SK-N-SH (cell line): ENCODE data around the gene ZNF25. TPM values are rescaled to one million over a fixed set of nuclear protein-coding genes. Genes with fewer than 3 reads are reported as not detected.

ENCODE experiments used
- CTCF ChIA-PET: fragments of 300-600, 350-600 bp; formaldehyde crosslinking; extraction: SDS; loops from one replicate; lab custom pipeline; 2021; lab: Yijun Ruan, JAX
- POLR2A ChIA-PET: fragments of 350-600 bp; sonication (Branson Sonifier 250); formaldehyde crosslinking; extraction: SDS; loops from one replicate; lab custom pipeline; 2020; ENCODE audit warnings: antibody characterized with exemption, inconsistent platforms; lab: Yijun Ruan, JAX
- DNase-seq: peaks from one replicate; pipeline ENCODE4 v3.0.0; 2012
- H2AFZ ChIP-seq: fragments of 200-600 bp; sonication (generic); 2 replicates; pipeline ENCODE4 v1.8.1; 2016; ENCODE audit warnings: antibody characterized with exemption, mild to moderate bottlenecking, low read depth
- H3F3A ChIP-seq: fragments of 200-600 bp; sonication (generic); replicated peaks from 2 replicates; pipeline ENCODE3; 2016; ENCODE audit warnings: antibody characterized with exemption, mild to moderate bottlenecking; ENCODE audit not compliant: insufficient read depth
- H3K27ac ChIP-seq, 2 experiments: fragments of 200-500 bp in 1 of 2; fragments of 200-600 bp in 1 of 2; sonication (Bioruptor generic) in 1 of 2; sonication (generic), shearing (Covaris generic) in 1 of 2; 2 replicates each; pipeline versions ENCODE4 v1.5.1 to v1.6.1; 2014 to 2016; ENCODE audit warnings: low read depth in 2 of 2, inconsistent platforms in 1 of 2, low read length in 1 of 2, mild to moderate bottlenecking in 1 of 2, mixed read lengths in 1 of 2
- H3K27me3 ChIP-seq: fragments of 200-600 bp; sonication (generic), shearing (Covaris generic); 2 replicates; pipeline ENCODE4 v1.6.1; 2016; ENCODE audit warnings: mixed run types; ENCODE audit not compliant: insufficient read depth
- H3K36me3 ChIP-seq, 2 experiments: fragments of 200-500 bp in 1 of 2; fragments of 200-600 bp in 1 of 2; sonication (Bioruptor generic) in 1 of 2; sonication (generic) in 1 of 2; replicated peaks in 1 of 2; 2 replicates each; pipeline versions ENCODE3 to v1.5.1; 2014 to 2016; ENCODE audit warnings: low read length in 1 of 2, mild to moderate bottlenecking in 1 of 2; ENCODE audit not compliant: insufficient read depth in 2 of 2, control insufficient read depth in 1 of 2
- H3K4me1 ChIP-seq, 2 experiments: fragments of 200-500 bp in 1 of 2; fragments of 200-600 bp in 1 of 2; sonication (Bioruptor generic) in 1 of 2; sonication (generic), shearing (Covaris generic) in 1 of 2; 2 replicates each; pipeline versions ENCODE4 v1.5.1 to v1.6.1; 2014 to 2016; ENCODE audit warnings: low read depth in 1 of 2, low read length in 1 of 2, mixed run types in 1 of 2; ENCODE audit not compliant: insufficient read depth in 2 of 2, control insufficient read depth in 1 of 2
- H3K4me2 ChIP-seq: fragments of 200-600 bp; sonication (generic), shearing (Covaris generic); 2 replicates; pipeline ENCODE4 v1.6.1; 2017; ENCODE audit warnings: mixed run types
- H3K4me3 ChIP-seq, 2 experiments: fragments of 200-500 bp in 1 of 2; fragments of 200-600 bp in 1 of 2; sonication (Bioruptor generic) in 1 of 2; sonication (generic), shearing (Covaris generic) in 1 of 2; 2 replicates each; pipeline versions ENCODE4 v1.5.1 to v1.8.1; 2014 to 2016; ENCODE audit warnings: low read depth in 2 of 2, inconsistent platforms in 1 of 2, low read length in 1 of 2, mild to moderate bottlenecking in 1 of 2, mixed read lengths in 1 of 2, moderate library complexity in 1 of 2
- H3K79me2 ChIP-seq: fragments of 200-600 bp; sonication (generic); 2 replicates; pipeline ENCODE4 v1.8.1; 2017; ENCODE audit warnings: mild to moderate bottlenecking; ENCODE audit not compliant: insufficient read depth
- H3K9ac ChIP-seq: fragments of 200-600 bp; sonication (generic); 2 replicates; pipeline ENCODE4 v1.6.1; 2017; ENCODE audit warnings: mixed run types
- H3K9me2 ChIP-seq: fragments of 200-600 bp; sonication (generic); 2 replicates; pipeline ENCODE4 v1.6.1; 2017; ENCODE audit warnings: mixed run types
- H3K9me3 ChIP-seq: fragments of 200-600 bp; sonication (generic); 2 replicates; pipeline ENCODE4 v1.6.1; 2017; ENCODE audit warnings: mixed run types, mild to moderate bottlenecking, moderate library complexity
- H4K20me1 ChIP-seq: fragments of 200-600 bp; sonication (generic); 2 replicates; pipeline ENCODE4 v1.6.1; 2017; ENCODE audit warnings: mild to moderate bottlenecking, mixed run types; ENCODE audit not compliant: insufficient read depth
- ELF1 ChIP-seq: IDR thresholded peaks from 2 replicates; pipeline ENCODE4 v1.4.0; 2012
- EP300 ChIP-seq, 2 experiments: IDR thresholded peaks; 2 replicates each; pipeline versions ENCODE4 v1.4.0 to v1.6.1; 2012; ENCODE audit warnings: borderline replicate concordance in 1 of 2, low read depth in 1 of 2, low read length in 1 of 2
- FOXM1 ChIP-seq: IDR thresholded peaks from 2 replicates; pipeline ENCODE4 v1.4.0; 2012; ENCODE audit warnings: low read depth, mild to moderate bottlenecking
- GABPA ChIP-seq: IDR thresholded peaks from 2 replicates; pipeline ENCODE4 v1.4.0; 2012; ENCODE audit warnings: low read depth, mild to moderate bottlenecking
- MXI1 ChIP-seq: IDR thresholded peaks from 2 replicates; pipeline ENCODE4 v1.6.1; 2012; ENCODE audit warnings: mild to moderate bottlenecking, low read depth, low read length, improper control_type of control experiment
- POLR2AphosphoS5 ChIP-seq: IDR thresholded peaks from 2 replicates; pipeline ENCODE4 v1.6.1; 2012; ENCODE audit warnings: low read depth, low read length
- RAD21 ChIP-seq: IDR thresholded peaks from 2 replicates; pipeline ENCODE4 v1.6.1; 2012; ENCODE audit warnings: mild to moderate bottlenecking, low read length
- REST ChIP-seq: IDR thresholded peaks from 2 replicates; pipeline ENCODE4 v1.6.1; 2012; ENCODE audit warnings: mild to moderate bottlenecking, low read depth, low read length, moderate library complexity
- RFX5 ChIP-seq: IDR thresholded peaks from 2 replicates; pipeline ENCODE4 v1.6.1; 2012; ENCODE audit warnings: mild to moderate bottlenecking, improper control_type of control experiment, low read length
- SIN3A ChIP-seq: IDR thresholded peaks from 2 replicates; pipeline ENCODE4 v1.6.1; 2012; ENCODE audit warnings: low read depth, mild to moderate bottlenecking, low read length, moderate library complexity, borderline replicate concordance
- TAF1 ChIP-seq: IDR thresholded peaks from 2 replicates; pipeline ENCODE4 v1.6.1; 2012; ENCODE audit warnings: low read depth, mild to moderate bottlenecking, low read length, moderate library complexity, borderline replicate concordance
- TEAD4 ChIP-seq: IDR thresholded peaks from 2 replicates; pipeline ENCODE4 v1.4.0; 2012; ENCODE audit warnings: mild to moderate bottlenecking, borderline replicate concordance; ENCODE audit not compliant: insufficient read depth
- YY1 ChIP-seq: IDR thresholded peaks from 2 replicates; pipeline ENCODE4 v1.4.0; 2012; ENCODE audit warnings: low read depth, mild to moderate bottlenecking
- ZBTB33 ChIP-seq: IDR thresholded peaks from 2 replicates; pipeline ENCODE4 v1.4.0; 2012; ENCODE audit warnings: low read depth, borderline replicate concordance
- WGBS: methylation state at CpG from one replicate; pipeline ENCODE4 v1.1.6; 2017; ENCODE audit warnings: low lambda C conversion rate; 5-methylcytosine and 5-hydroxymethylcytosine counted together
- polyA plus RNA-seq, 3 experiments: library from polyadenylated mRNA; depleted of rRNA; stranded (reverse); fragments of >200 nt; gene quantifications; 2 replicates each; pipeline ENCODE4 v1.2.3, GENCODE V29; 2012
- TF ChIP-seq, protein P1 (sequence below): IDR thresholded peaks from 2 replicates; pipeline ENCODE4 v1.4.0; 2012; ENCODE audit warnings: low read depth, borderline replicate concordance

Gene ZNF25
- polyA plus RNA-seq, 1 of the 3 experiments (the other 2 are of a cell fraction), result 3.6 TPM

DNA sequence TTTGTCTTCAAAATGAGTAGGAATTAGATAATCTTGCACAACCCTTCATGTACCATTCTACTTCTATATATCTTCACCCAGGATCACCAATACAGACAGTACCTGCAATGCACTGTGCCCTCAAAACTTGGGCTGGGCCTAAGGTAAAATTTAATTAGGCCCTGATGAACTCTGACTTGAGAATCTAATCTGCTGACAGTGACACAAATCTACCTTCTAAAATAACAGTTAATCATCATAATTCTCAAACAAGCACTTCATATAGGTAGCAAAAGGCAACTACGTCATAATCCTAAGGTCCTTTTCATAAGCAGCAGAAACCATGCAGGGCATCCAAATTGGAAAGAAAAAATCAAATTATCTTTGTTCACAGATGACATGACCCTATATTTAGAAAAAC is 4.1 kb downstream of the ZNF25 start:
- no peaks in the 10 kb centered on the region for H3K27me3 ChIP-seq
- H3K27ac ChIP-seq, result no peak overlapping the region
- H4K20me1 ChIP-seq, result no peaks in the 10 kb centered on the region
- DNase-seq, result no peak
- H2AFZ ChIP-seq, result no peak overlapping the region
- peaks cover 9% of the 10 kb centered on the region for H3F3A ChIP-seq
- H3K79me2 ChIP-seq, result peaks cover 35% of the 10 kb centered on the region
- no peaks in the 10 kb centered on the region for H3K9me2 ChIP-seq
- H3K36me3 ChIP-seq, result peaks cover 18 to 22% of the 10 kb centered on the region in 2 experiments
- 100% methylated on average over 1 of the region's 1 CpG for WGBS
- no peak overlapping the region for H3K4me2 ChIP-seq
- 0 out of 2 replicates have a peak, but pooled peaks cover 6% of the 10 kb centered on the region for H3K9me3 ChIP-seq
- H3K9ac ChIP-seq, result no peak overlapping the region
- H3K4me3 ChIP-seq, result no peak overlapping the region
- POLR2A ChIA-PET, result no interaction called here
- no peak for TF ChIP-seq FOXM1
- no peak for TF ChIP-seq ZBTB33
- no peak for TF ChIP-seq ELF1
- TF ChIP-seq TAF1, result no peak
- no peak for TF ChIP-seq MXI1
- TF ChIP-seq POLR2AphosphoS5, result no peak
- TF ChIP-seq EP300 (IDR thresholded peaks at IDR 0.05; ENCODE audit: borderline replicate concordance in 1 of 2, low read depth in 1 of 2, low read length in 1 of 2), result no peak
- TF ChIP-seq SIN3A, result no peak
- TF ChIP-seq GABPA, result no peak
- TF ChIP-seq YY1, result no peak
- no peak for TF ChIP-seq RFX5
- TF ChIP-seq REST, result no peak
- no peak for TF ChIP-seq RAD21
- TF ChIP-seq TEAD4, result no peak
- TF ChIP-seq, protein P1, sequence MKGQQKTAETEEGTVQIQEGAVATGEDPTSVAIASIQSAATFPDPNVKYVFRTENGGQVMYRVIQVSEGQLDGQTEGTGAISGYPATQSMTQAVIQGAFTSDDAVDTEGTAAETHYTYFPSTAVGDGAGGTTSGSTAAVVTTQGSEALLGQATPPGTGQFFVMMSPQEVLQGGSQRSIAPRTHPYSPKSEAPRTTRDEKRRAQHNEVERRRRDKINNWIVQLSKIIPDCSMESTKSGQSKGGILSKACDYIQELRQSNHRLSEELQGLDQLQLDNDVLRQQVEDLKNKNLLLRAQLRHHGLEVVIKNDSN, result no peak
- H3K4me1 ChIP-seq, result no peaks in the 10 kb centered on the region; a peak in 2 of 4 replicates
- CTCF ChIA-PET, result no interaction called here
